Heart left ventricle (tissue), 13 donors: Measurements from ENCODE around the gene SVBP.
A peak's percentile ranks its signal among the peaks of the same experiment; 100 is the strongest.

Source experiments
- POLR2A ChIP-seq, 2 donors: fragments of 450-650 bp; IDR thresholded peaks; one replicate each; pipeline ENCODE4 v1.6.1; 2017; ENCODE audit warnings: antibody characterized with exemption in 2 of 2, mild to moderate bottlenecking in 2 of 2, moderate library complexity in 2 of 2
- TF ChIP-seq, protein P1 (sequence below), 12 donors: fragments of 200-600 bp; sonication (generic) in 4 of 12; IDR thresholded peaks; one replicate each; pipeline versions ENCODE4 v1.5.0 to v1.8.0; 2018 to 2022; ENCODE audit warnings: antibody characterized with exemption in 12 of 12, mild to moderate bottlenecking in 5 of 12
- donor health status: ischemic (EF 13 %, LVEDD 7.1; RV severe dilation, severe dysfunction).
- donor health status: DM: no; HTN: yes; CAD: no.
- donor health status: DM: no; HTN: no; CAD: no.
- donor health status: ischemic (EF 25% LVEDD 6.9; RV normal size, moderate dysfunction).
- donor health status: ischemic (EF 25% LVEDD 5.7; RV mildly dilated, moderate dysfunction).
- donor health status: ischemic (EF 35%, LVEDD 5.7; RV mildly dilated, moderate dysfunction).
- donor health status: nonischemic (EF 11% LVEDD 7.7; RV severe dilation, severe dysfunction).
- donor health status: DM: yes; HTN: yes; CAD: no.
- donor health status: PGD.
- donor health status: ischemic (EF 29% LVEDD 5.4; RV normal size, mild dysfunction).
- donor health status: nonischemic (EF 23%, LVEDD 6.1; RV moderate dilation, normal function).

DNA sequence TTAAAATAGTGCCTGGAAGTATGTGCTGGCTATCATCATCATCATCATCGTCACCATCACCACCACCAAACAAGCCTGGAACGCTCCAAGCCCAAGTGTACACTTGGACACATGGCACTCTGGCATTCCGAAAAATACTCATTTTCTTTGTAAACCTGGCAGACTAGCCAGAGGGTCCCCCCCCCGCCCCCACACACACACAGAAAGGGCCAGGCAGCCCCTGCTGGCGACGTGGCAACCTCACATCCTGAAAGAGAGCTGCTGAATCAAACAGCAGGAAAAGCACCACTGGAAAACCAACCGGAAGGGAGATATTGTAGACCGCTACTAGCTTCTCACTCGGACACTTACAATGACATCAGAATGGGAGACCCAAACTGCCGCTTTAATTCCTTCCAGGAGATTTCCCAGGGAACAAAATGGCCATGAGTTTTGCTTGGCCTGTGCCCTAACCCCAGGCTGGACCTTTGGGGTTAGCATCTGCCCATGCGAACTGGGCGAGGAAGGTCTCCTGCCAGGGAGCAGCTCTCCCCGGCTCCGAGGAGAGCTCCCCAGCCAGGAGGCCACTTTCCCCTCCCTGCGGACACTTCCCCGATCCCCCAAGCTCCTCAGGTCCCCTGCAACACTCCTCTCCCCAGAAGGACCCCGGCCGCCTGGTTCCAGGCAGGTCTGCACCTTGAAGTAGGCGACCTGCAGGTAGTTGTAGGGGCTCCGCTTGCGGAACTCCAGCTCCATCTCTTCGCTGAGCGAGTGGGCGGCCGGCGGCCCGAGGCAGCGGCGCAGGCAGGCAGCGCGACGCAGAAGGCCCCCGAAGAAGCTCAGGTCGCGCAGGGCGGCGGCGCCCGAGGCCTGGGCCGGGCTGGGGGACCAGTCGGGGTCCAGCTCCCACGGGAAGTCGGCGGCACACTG lies 51.1 kb downstream of the SVBP start:
- no peak for TF ChIP-seq POLR2A (IDR thresholded peaks at IDR 0.05)
- TF ChIP-seq, protein P1, sequence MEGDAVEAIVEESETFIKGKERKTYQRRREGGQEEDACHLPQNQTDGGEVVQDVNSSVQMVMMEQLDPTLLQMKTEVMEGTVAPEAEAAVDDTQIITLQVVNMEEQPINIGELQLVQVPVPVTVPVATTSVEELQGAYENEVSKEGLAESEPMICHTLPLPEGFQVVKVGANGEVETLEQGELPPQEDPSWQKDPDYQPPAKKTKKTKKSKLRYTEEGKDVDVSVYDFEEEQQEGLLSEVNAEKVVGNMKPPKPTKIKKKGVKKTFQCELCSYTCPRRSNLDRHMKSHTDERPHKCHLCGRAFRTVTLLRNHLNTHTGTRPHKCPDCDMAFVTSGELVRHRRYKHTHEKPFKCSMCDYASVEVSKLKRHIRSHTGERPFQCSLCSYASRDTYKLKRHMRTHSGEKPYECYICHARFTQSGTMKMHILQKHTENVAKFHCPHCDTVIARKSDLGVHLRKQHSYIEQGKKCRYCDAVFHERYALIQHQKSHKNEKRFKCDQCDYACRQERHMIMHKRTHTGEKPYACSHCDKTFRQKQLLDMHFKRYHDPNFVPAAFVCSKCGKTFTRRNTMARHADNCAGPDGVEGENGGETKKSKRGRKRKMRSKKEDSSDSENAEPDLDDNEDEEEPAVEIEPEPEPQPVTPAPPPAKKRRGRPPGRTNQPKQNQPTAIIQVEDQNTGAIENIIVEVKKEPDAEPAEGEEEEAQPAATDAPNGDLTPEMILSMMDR (IDR thresholded peaks at IDR 0.05) = peak in 9 of 12 donors; percentile 24 to 61 (median 35)
